Fibroblast of lung (primary cell): Measurements from ENCODE around the gene CCL25. TPM values are rescaled to one million over a fixed set of nuclear protein-coding genes. Genes with fewer than 3 reads are reported as not detected.

Experiments
- DNase-seq, 2 donors: peaks; one replicate each; pipeline versions ENCODE4 v3.0.0 to v3.0.0-alpha.2; 2010; ENCODE audit warnings: low read depth in 2 of 2
- H2AFZ ChIP-seq: 2 replicates; pipeline ENCODE4 v1.5.1; 2012; ENCODE audit warnings: low read length, control low read depth, inconsistent platforms
- H3K27ac ChIP-seq: 2 replicates; pipeline ENCODE4 v1.5.1; 2011; ENCODE audit warnings: low read length, control low read depth; ENCODE audit not compliant: insufficient read depth
- H3K27me3 ChIP-seq: 2 replicates; pipeline ENCODE4 v1.5.1; 2011; ENCODE audit warnings: mild to moderate bottlenecking, low read length; ENCODE audit not compliant: control insufficient read depth, insufficient read depth
- H3K36me3 ChIP-seq: 2 replicates; pipeline ENCODE4 v1.5.1; 2011; ENCODE audit warnings: low read length; ENCODE audit not compliant: control insufficient read depth, insufficient read depth
- H3K4me1 ChIP-seq: 2 replicates; pipeline ENCODE4 v1.5.1; 2011; ENCODE audit warnings: low read length; ENCODE audit not compliant: control insufficient read depth, insufficient read depth; ENCODE audit errors: extremely low read depth
- H3K4me2 ChIP-seq: 2 replicates; pipeline ENCODE4 v1.5.1; 2011; ENCODE audit warnings: low read length, control low read depth; ENCODE audit not compliant: insufficient read depth; ENCODE audit errors: extremely low read depth
- H3K4me3 ChIP-seq, 4 experiments: fragments of 200-600 bp in 1 of 4; sonication (generic) in 1 of 4; replicated peaks in 1 of 4; 2 replicates each; pipeline ENCODE4 v1.5.1; 2011 to 2016; ENCODE audit warnings: low read length in 4 of 4, low read depth in 3 of 4, mild to moderate bottlenecking in 3 of 4, control low read depth in 2 of 4, inconsistent platforms in 1 of 4, mixed read lengths in 1 of 4; ENCODE audit not compliant: insufficient read depth in 1 of 4; ENCODE audit errors: control extremely low read depth in 1 of 4
- H3K79me2 ChIP-seq: 2 replicates; pipeline ENCODE4 v1.5.1; 2012; ENCODE audit warnings: mild to moderate bottlenecking, low read length, inconsistent platforms; ENCODE audit not compliant: control insufficient read depth, insufficient read depth
- H3K9ac ChIP-seq: 2 replicates; pipeline ENCODE4 v1.5.1; 2011; ENCODE audit warnings: mild to moderate bottlenecking, low read length, control low read depth; ENCODE audit not compliant: insufficient read depth
- H3K9me3 ChIP-seq: 2 replicates; pipeline ENCODE4 v1.5.1; 2012; ENCODE audit warnings: low read depth, low read length; ENCODE audit not compliant: control insufficient read depth, insufficient read depth
- H4K20me1 ChIP-seq: 2 replicates; pipeline ENCODE4 v1.5.1; 2011; ENCODE audit warnings: low read length; ENCODE audit not compliant: control insufficient read depth, insufficient read depth; ENCODE audit errors: extremely low read depth
- CTCF ChIP-seq, 2 donors: IDR thresholded peaks in 1 of 2; conservative IDR thresholded peaks in 1 of 2; 1 replicate in 1 of 2; 2 replicates in 1 of 2; pipeline ENCODE4 v1.5.1; 2011 to 2012; ENCODE audit warnings: low read length in 2 of 2, control low read depth in 1 of 2, inconsistent platforms in 1 of 2, low read depth in 1 of 2, mild to moderate bottlenecking in 1 of 2
- EZH2 ChIP-seq: IDR thresholded peaks from 2 replicates; pipeline ENCODE4 v1.5.1; 2012; ENCODE audit warnings: low read length, control low read depth, mild to moderate bottlenecking; ENCODE audit errors: missing control alignments
- polyA plus RNA-seq, 2 donors: library from polyadenylated mRNA; depleted of rRNA in 1 of 2; stranded (reverse) in 1 of 2; unstranded in 1 of 2; fragments of >200 nt; gene quantifications; 2 replicates each; pipeline ENCODE4 v1.2.1, GENCODE V29; 2011 to 2012; ENCODE audit warnings: missing spikeins in 1 of 2
- total RNA-seq: library from RNA; depleted of rRNA; stranded (reverse); fragments of >200 nt; gene quantifications from 2 replicates; pipeline ENCODE4 v1.2.1, GENCODE V29; 2014

Gene CCL25
- total and polyA plus RNA-seq, 2 donors (not counting 1 experiment from before 2014, with no cell fraction given), result not detected

- no peaks in the 10 kb centered on the region for H3K9me3 ChIP-seq
- no peaks in the 10 kb centered on the region for H4K20me1 ChIP-seq
- no peak overlapping the region for H3K4me3 ChIP-seq
- no peaks in the 10 kb centered on the region for H3K36me3 ChIP-seq
- H3K79me2 ChIP-seq, result no peaks in the 10 kb centered on the region
- no peak overlapping the region for H3K27ac ChIP-seq
- no peak overlapping the region for H3K4me2 ChIP-seq
- DNase-seq, result no peak
- no peaks in the 10 kb centered on the region for H3K4me1 ChIP-seq
- H3K27me3 ChIP-seq, result no peaks in the 10 kb centered on the region
- TF ChIP-seq EZH2 (no peak), CTCF (conservative IDR thresholded peaks at IDR 0.05 in 1 of 2, IDR thresholded peaks at IDR 0.05 in 1 of 2; ENCODE audit: low read depth in 1 of 2, low read length in 2 of 2) (no peak)
- H3K9ac ChIP-seq, result no peak overlapping the region
- no peak overlapping the region for H2AFZ ChIP-seq
These were observed 58.8 kb downstream of the CCL25 start for GRCh38 chr19:8111376-8111775.

Other genes starting within 250 kb of the CCL25 start
- 13.4 and 16.5 TPM in 2 replicates for gene EVI5L, start 222.5 kb upstream of the CCL25 start, total RNA-seq
- 8.8 and 10.4 TPM in 2 replicates for gene EVI5L, start 222.5 kb upstream of the CCL25 start, polyA plus RNA-seq
- gene PRR36, start 178.4 kb upstream of the CCL25 start, total RNA-seq, result under 0.01 TPM in 1 of 2 replicates, not detected in the other
- gene PRR36, start 178.4 kb upstream of the CCL25 start, polyA plus RNA-seq, result not detected in 2 replicates
- 2.6 and 3.0 TPM in 2 replicates for gene LRRC8E, start 164.2 kb upstream of the CCL25 start, total RNA-seq
- 3.5 and 3.7 TPM in 2 replicates for gene LRRC8E, start 164.2 kb upstream of the CCL25 start, polyA plus RNA-seq
- gene MAP2K7, start 148.9 kb upstream of the CCL25 start, total RNA-seq, result 8.7 and 10.4 TPM in 2 replicates
- gene MAP2K7, start 148.9 kb upstream of the CCL25 start, polyA plus RNA-seq, result 7.8 and 8.5 TPM in 2 replicates
- 1.0 and 1.3 TPM in 2 replicates for gene TGFBR3L, start 137.9 kb upstream of the CCL25 start, total RNA-seq
- 0.35 TPM in 1 of 2 replicates, not detected in the other for gene TGFBR3L, start 137.9 kb upstream of the CCL25 start, polyA plus RNA-seq
- gene SNAPC2, start 132.4 kb upstream of the CCL25 start, total RNA-seq, result 11.4 and 12.8 TPM in 2 replicates
- 13.4 and 15.6 TPM in 2 replicates for gene SNAPC2, start 132.4 kb upstream of the CCL25 start, polyA plus RNA-seq
- 0.66 and 0.77 TPM in 2 replicates for gene CTXN1, start 126.6 kb upstream of the CCL25 start, total RNA-seq
- gene CTXN1, start 126.6 kb upstream of the CCL25 start, polyA plus RNA-seq, result 0.85 and 1.1 TPM in 2 replicates
- gene TIMM44, start 109.1 kb upstream of the CCL25 start, total RNA-seq, result 53.9 and 56.1 TPM in 2 replicates
- gene TIMM44, start 109.1 kb upstream of the CCL25 start, polyA plus RNA-seq, result 29.5 and 32.3 TPM in 2 replicates
- gene ELAVL1, start 47.1 kb upstream of the CCL25 start, total RNA-seq, result 12.6 and 15.2 TPM in 2 replicates
- gene ELAVL1, start 47.1 kb upstream of the CCL25 start, polyA plus RNA-seq, result 61.6 and 87.7 TPM in 2 replicates
- gene FBN3, start 96.8 kb downstream of the CCL25 start, total RNA-seq, result under 0.01 TPM in 1 of 2 replicates, not detected in the other
- not detected in 2 replicates for gene FBN3, start 96.8 kb downstream of the CCL25 start, polyA plus RNA-seq
- 17.0 and 27.0 TPM in 2 replicates for gene CERS4, start 156.6 kb downstream of the CCL25 start, total RNA-seq
- gene CERS4, start 156.6 kb downstream of the CCL25 start, polyA plus RNA-seq, result 0.74 and 1.5 TPM in 2 replicates